Heart left ventricle (tissue), 13 donors: ENCODE results near the gene NLGN4X.

Experiments
- CTCF ChIP-seq, 12 donors: fragments of 200-600 bp; sonication (generic) in 4 of 12; IDR thresholded peaks; one replicate each; pipeline versions ENCODE4 v1.5.0 to v1.8.0; 2018 to 2022; ENCODE audit warnings: antibody characterized with exemption in 12 of 12, mild to moderate bottlenecking in 5 of 12
- POLR2A ChIP-seq, 2 donors: fragments of 450-650 bp; IDR thresholded peaks; one replicate each; pipeline ENCODE4 v1.6.1; 2017; ENCODE audit warnings: antibody characterized with exemption in 2 of 2, mild to moderate bottlenecking in 2 of 2, moderate library complexity in 2 of 2
- donor health status: ischemic (EF 13 %, LVEDD 7.1; RV severe dilation, severe dysfunction).
- donor health status: DM: no; HTN: yes; CAD: no.
- donor health status: DM: no; HTN: no; CAD: no.
- donor health status: ischemic (EF 25% LVEDD 6.9; RV normal size, moderate dysfunction).
- donor health status: ischemic (EF 25% LVEDD 5.7; RV mildly dilated, moderate dysfunction).
- donor health status: ischemic (EF 35%, LVEDD 5.7; RV mildly dilated, moderate dysfunction).
- donor health status: nonischemic (EF 11% LVEDD 7.7; RV severe dilation, severe dysfunction).
- donor health status: DM: yes; HTN: yes; CAD: no.
- donor health status: PGD.
- donor health status: ischemic (EF 29% LVEDD 5.4; RV normal size, mild dysfunction).
- donor health status: nonischemic (EF 23%, LVEDD 6.1; RV moderate dilation, normal function).

GRCh38 chrX:6227453-6227835 lies 1.2 kb downstream of the NLGN4X start:
- no peak for TF ChIP-seq CTCF (IDR thresholded peaks at IDR 0.05)
- no peak for TF ChIP-seq POLR2A (IDR thresholded peaks at IDR 0.05)
